ENCODE measurements around the gene ISM2. TPM values are rescaled to one million over a fixed set of nuclear protein-coding genes. Genes with fewer than 3 reads are reported as not detected.
A peak's percentile ranks its signal among the peaks of the same experiment; 100 is the strongest.

Gene ISM2
- total and polyA plus RNA-seq, 2 experiments from 2014 or later: 0.69 to 1.3 TPM

DNA sequence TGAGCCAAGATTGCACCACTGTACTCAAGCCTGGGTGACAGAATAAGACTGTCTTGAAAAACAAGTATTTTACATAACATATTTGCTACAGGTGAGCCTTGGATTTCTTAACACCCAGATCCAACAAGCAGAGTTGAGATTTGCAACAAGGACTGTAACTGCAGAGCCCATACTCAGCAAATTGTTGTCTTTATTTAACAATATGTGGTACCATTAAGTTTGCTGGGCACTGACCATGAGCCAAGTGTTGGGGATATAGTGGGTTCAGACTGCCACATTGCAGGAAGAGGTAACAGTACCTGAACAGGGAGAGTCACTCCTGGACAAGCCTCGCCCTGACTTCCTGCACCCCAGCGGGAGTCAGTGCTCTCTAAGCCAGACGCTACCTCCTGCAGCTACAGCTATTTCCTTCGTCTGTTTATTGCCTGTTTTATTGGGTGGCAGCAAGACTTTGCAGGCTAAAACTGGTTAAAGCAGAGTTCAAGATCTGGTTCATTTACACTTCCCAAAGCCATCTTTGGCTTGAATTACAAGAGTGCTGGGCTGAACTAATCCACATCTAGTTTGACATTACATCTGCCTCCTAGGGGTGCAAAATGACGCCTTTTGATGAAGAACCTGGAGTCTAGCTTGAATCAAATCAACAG lies 28.3 kb downstream of the ISM2 start:
- Mint-ChIP-seq H3K27me3 (ENCODE audit: insufficient read depth, low read depth, poor library complexity) (peaks cover 4% of the 10 kb centered on the region), H3K4me1 (peaks cover 28% of the 10 kb centered on the region), H3K27ac (peak overlapping the region; percentile 74; the same call in 1 of the 2 replicates), H3K9me3 (no peaks in the 10 kb centered on the region; the same call in 2 of the 3 replicates), H3K36me3 (ENCODE audit: low read depth) (peaks cover 40% of the 10 kb centered on the region), H3K4me3 (no peak overlapping the region)
- Histone ChIP-seq H3K27ac (ENCODE audit: low read depth) (peak overlapping the region; percentile 76), H3K27me3 (ENCODE audit: insufficient read depth) (no peaks in the 10 kb centered on the region), H3K4me1 (ENCODE audit: insufficient read depth) (peaks cover 10% of the 10 kb centered on the region), H3K4me3 (no peak overlapping the region), H3F3A (replicated peaks; ENCODE audit: low read depth) (peaks cover 11% of the 10 kb centered on the region), H3K79me2 (replicated peaks; ENCODE audit: insufficient read depth) (no peaks in the 10 kb centered on the region), H3K4me2 (no peak overlapping the region), H3K36me3 (ENCODE audit: insufficient read depth) (peaks cover 19% of the 10 kb centered on the region), H2AFZ (no peak overlapping the region), H3K9me2 (ENCODE audit: insufficient read depth) (no peaks in the 10 kb centered on the region), H4K20me1 (replicated peaks; ENCODE audit: insufficient read depth) (peaks cover 6% of the 10 kb centered on the region)
- peak; percentile 46 for ATAC-seq
- DNase-seq (ENCODE audit: low spot score): peak; percentile 31
- no peak for TF ChIP-seq POLR2AphosphoS5 (IDR thresholded peaks at IDR 0.05; ENCODE audit: low read depth)
- TF ChIP-seq ZNF114 (CRISPR knock-in tag; IDR thresholded peaks at IDR 0.05): no peak
- TF ChIP-seq EZH2phosphoT487 (IDR thresholded peaks at IDR 0.05; ENCODE audit: unreplicated experiment): no peak
- TF ChIP-seq EZH2 (IDR thresholded peaks at IDR 0.05; ENCODE audit: low read depth, unreplicated experiment): no peak
- TF ChIP-seq ZNF331 (CRISPR knock-in tag; IDR thresholded peaks at IDR 0.05; ENCODE audit: low read depth): no peak
- TF ChIP-seq NANOG (IDR thresholded peaks at IDR 0.05; ENCODE audit: borderline replicate concordance): no peak
- no peak for TF ChIP-seq CTCF (conservative IDR thresholded peaks at IDR 0.05; ENCODE audit: low read depth in 2 of 2)
- TF ChIP-seq CREB1 (CRISPR knock-in tag; IDR thresholded peaks at IDR 0.05; ENCODE audit: low read depth): no peak
- TF ChIP-seq ETS1 (IDR thresholded peaks at IDR 0.05): no peak

DNA sequence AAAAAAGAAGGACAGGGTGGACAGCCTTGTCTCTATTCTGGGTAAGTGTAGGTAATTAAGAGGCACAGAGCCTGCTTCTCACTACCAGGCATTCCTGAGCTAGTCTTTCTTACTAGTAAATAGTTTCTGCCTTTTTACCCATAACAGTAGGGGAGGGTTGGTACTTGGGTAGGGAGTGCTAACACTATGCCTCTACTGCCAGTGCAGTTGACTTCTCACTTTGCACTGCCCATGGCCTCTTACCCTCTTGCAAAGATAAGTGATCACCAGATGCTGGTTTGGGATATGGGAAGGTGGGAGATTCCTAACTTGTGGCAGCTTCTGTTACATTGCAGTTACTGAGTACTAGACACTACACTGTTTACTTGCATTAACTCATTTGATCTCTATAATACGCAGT lies 29.1 kb downstream of the ISM2 start:
- peak overlapping the region; percentile 76; the same call in 1 of the 2 replicates for H3K27ac ChIP-seq (ENCODE audit: low read depth)
- H3K36me3 Mint-ChIP-seq (ENCODE audit: low read depth): peaks cover 49% of the 10 kb centered on the region
- peaks cover 27% of the 10 kb centered on the region for H3K36me3 ChIP-seq (ENCODE audit: insufficient read depth)
- H3K4me1 Mint-ChIP-seq: peaks cover 21% of the 10 kb centered on the region
- peaks cover 6% of the 10 kb centered on the region for H4K20me1 ChIP-seq (replicated peaks; ENCODE audit: insufficient read depth)
- ATAC-seq (no peak), DNase-seq (ENCODE audit: low spot score) (no peak)
- H3F3A ChIP-seq (replicated peaks; ENCODE audit: low read depth): peaks cover 11% of the 10 kb centered on the region
- H3K79me2 ChIP-seq (replicated peaks; ENCODE audit: insufficient read depth): no peaks in the 10 kb centered on the region
- H3K4me1 ChIP-seq (ENCODE audit: insufficient read depth): peaks cover 10% of the 10 kb centered on the region
- H3K27me3 ChIP-seq (ENCODE audit: insufficient read depth): no peaks in the 10 kb centered on the region
- H3K4me2 ChIP-seq: no peak overlapping the region
- no peaks in the 10 kb centered on the region; the same call in 2 of the 3 replicates for H3K9me3 Mint-ChIP-seq
- H3K27me3 Mint-ChIP-seq (ENCODE audit: insufficient read depth, low read depth, poor library complexity): peaks cover 4% of the 10 kb centered on the region
- H3K4me3 Mint-ChIP-seq: no peak overlapping the region
- H3K9me2 ChIP-seq (ENCODE audit: insufficient read depth): no peaks in the 10 kb centered on the region
- no peak overlapping the region for H3K4me3 ChIP-seq
- peak overlapping the region; percentile 13 for H3K27ac Mint-ChIP-seq
- no peak overlapping the region for H2AFZ ChIP-seq
- no peak for TF ChIP-seq ZNF331 (CRISPR knock-in tag; IDR thresholded peaks at IDR 0.05; ENCODE audit: low read depth)
- TF ChIP-seq NANOG (IDR thresholded peaks at IDR 0.05; ENCODE audit: borderline replicate concordance): no peak
- TF ChIP-seq JUNB (IDR thresholded peaks at IDR 0.05; ENCODE audit: unreplicated experiment): no peak
- TF ChIP-seq, protein P1, sequence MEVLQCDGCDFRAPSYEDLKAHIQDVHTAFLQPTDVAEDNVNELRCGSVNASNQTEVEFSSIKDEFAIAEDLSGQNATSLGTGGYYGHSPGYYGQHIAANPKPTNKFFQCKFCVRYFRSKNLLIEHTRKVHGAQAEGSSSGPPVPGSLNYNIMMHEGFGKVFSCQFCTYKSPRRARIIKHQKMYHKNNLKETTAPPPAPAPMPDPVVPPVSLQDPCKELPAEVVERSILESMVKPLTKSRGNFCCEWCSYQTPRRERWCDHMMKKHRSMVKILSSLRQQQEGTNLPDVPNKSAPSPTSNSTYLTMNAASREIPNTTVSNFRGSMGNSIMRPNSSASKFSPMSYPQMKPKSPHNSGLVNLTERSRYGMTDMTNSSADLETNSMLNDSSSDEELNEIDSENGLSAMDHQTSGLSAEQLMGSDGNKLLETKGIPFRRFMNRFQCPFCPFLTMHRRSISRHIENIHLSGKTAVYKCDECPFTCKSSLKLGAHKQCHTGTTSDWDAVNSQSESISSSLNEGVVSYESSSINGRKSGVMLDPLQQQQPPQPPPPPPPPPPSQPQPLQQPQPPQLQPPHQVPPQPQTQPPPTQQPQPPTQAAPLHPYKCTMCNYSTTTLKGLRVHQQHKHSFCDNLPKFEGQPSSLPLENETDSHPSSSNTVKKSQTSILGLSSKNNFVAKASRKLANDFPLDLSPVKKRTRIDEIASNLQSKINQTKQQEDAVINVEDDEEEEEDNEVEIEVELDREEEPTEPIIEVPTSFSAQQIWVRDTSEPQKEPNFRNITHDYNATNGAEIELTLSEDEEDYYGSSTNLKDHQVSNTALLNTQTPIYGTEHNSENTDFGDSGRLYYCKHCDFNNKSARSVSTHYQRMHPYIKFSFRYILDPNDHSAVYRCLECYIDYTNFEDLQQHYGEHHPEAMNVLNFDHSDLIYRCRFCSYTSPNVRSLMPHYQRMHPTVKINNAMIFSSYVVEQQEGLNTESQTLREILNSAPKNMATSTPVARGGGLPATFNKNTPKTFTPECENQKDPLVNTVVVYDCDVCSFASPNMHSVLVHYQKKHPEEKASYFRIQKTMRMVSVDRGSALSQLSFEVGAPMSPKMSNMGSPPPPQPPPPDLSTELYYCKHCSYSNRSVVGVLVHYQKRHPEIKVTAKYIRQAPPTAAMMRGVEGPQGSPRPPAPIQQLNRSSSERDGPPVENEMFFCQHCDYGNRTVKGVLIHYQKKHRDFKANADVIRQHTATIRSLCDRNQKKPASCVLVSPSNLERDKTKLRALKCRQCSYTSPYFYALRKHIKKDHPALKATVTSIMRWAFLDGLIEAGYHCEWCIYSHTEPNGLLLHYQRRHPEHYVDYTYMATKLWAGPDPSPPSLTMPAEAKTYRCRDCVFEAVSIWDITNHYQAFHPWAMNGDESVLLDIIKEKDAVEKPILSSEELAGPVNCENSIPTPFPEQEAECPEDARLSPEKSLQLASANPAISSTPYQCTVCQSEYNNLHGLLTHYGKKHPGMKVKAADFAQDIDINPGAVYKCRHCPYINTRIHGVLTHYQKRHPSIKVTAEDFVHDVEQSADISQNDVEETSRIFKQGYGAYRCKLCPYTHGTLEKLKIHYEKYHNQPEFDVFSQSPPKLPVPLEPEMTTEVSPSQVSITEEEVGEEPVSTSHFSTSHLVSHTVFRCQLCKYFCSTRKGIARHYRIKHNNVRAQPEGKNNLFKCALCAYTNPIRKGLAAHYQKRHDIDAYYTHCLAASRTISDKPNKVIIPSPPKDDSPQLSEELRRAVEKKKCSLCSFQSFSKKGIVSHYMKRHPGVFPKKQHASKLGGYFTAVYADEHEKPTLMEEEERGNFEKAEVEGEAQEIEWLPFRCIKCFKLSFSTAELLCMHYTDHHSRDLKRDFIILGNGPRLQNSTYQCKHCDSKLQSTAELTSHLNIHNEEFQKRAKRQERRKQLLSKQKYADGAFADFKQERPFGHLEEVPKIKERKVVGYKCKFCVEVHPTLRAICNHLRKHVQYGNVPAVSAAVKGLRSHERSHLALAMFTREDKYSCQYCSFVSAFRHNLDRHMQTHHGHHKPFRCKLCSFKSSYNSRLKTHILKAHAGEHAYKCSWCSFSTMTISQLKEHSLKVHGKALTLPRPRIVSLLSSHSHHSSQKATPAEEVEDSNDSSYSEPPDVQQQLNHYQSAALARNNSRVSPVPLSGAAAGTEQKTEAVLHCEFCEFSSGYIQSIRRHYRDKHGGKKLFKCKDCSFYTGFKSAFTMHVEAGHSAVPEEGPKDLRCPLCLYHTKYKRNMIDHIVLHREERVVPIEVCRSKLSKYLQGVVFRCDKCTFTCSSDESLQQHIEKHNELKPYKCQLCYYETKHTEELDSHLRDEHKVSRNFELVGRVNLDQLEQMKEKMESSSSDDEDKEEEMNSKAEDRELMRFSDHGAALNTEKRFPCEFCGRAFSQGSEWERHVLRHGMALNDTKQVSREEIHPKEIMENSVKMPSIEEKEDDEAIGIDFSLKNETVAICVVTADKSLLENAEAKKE (CRISPR knock-in tag; IDR thresholded peaks at IDR 0.05): no peak
- TF ChIP-seq ETS1 (IDR thresholded peaks at IDR 0.05): no peak

Data from GM23338 (cell line).